ENCODE results near the gene ARG2. TPM values are rescaled to one million over a fixed set of nuclear protein-coding genes. Genes with fewer than 3 reads are reported as not detected.
A peak's percentile ranks its signal among the peaks of the same experiment; 100 is the strongest.

The ARG2 gene
- total RNA-seq = 1 to 10 TPM; 6.8 to 7.7 TPM

GRCh38 chr14:67619446-67620216 lies at the start of gene ARG2:
Gene ARG2 (plus strand): TSS chr14:67619920. CDS start chr14:67619978, 58 bp downstream.
- CTCF ChIA-PET = interaction anchor here (0.7 to 4.5 kb wide), 30 partner anchors 8 to 260 kb away, joined by 3 to 88 read pairs (median 5); partner anchors contain the start of genes ATP6V1D, EIF2S1, PIGH and RDH11
- H3K4me3 Mint-ChIP-seq = peak within 1 kb of the TSS; percentile 78
- H3K9me3 Mint-ChIP-seq = no peaks in the 10 kb centered on the region
- POLR2A ChIA-PET = interaction anchor here (0.8 to 3.0 kb wide), 10 partner anchors 20 to 84 kb away, joined by 3 to 17 read pairs (median 4); partner anchors contain the start of genes PIGH, RDH11 and VTI1B
- H3K27me3 Mint-ChIP-seq = peaks cover 17% of the 10 kb centered on the region
- DNase-seq = peak; percentile 96
- peaks cover 2% of the 10 kb centered on the region for H3K36me3 Mint-ChIP-seq (ENCODE audit: low read depth)
- H3K4me1 Mint-ChIP-seq = peaks cover 32% of the 10 kb centered on the region
- peak within 1 kb of the TSS; percentile 59 for H3K27ac Mint-ChIP-seq

GRCh38 chr14:67570453-67570852 lies 49.3 kb upstream of the ARG2 start:
- no peaks in the 10 kb centered on the region for H3K36me3 Mint-ChIP-seq (ENCODE audit: low read depth)
- no peaks in the 10 kb centered on the region for H3K9me3 Mint-ChIP-seq
- H3K4me3 Mint-ChIP-seq = no peak overlapping the region
- H3K27me3 Mint-ChIP-seq = no peaks in the 10 kb centered on the region
- no peak overlapping the region for H3K27ac Mint-ChIP-seq
- peaks cover 6% of the 10 kb centered on the region for H3K4me1 Mint-ChIP-seq
- DNase-seq = no peak
- POLR2A ChIA-PET = interaction anchor here (1.9 kb wide), 1 partner anchor 143 kb away, joined by 5 read pairs; no protein-coding TSS in a partner anchor
- CTCF ChIA-PET = interaction anchor here (0.9 to 4.8 kb wide), 13 partner anchors 8 to 150 kb away, joined by 3 to 137 read pairs (median 6); partner anchors contain the start of gene TMEM229B

GRCh38 chr14:67571275-67571990 lies 48.3 kb upstream of the ARG2 start:
- no peaks in the 10 kb centered on the region for H3K27me3 Mint-ChIP-seq
- H3K4me3 Mint-ChIP-seq = no peak overlapping the region
- H3K27ac Mint-ChIP-seq = no peak overlapping the region
- POLR2A ChIA-PET = interaction anchor here (0.8 to 1.9 kb wide), 8 partner anchors 9 to 146 kb away, joined by 3 to 5 read pairs (median 4); partner anchors contain the start of gene PIGH
- CTCF ChIA-PET = interaction anchor here (0.8 to 4.8 kb wide), 32 partner anchors 9 to 212 kb away, joined by 3 to 137 read pairs (median 4); partner anchors contain the start of genes ATP6V1D, PIGH, PLEK2 and TMEM229B
- no peaks in the 10 kb centered on the region for H3K9me3 Mint-ChIP-seq
- H3K36me3 Mint-ChIP-seq (ENCODE audit: low read depth) = no peaks in the 10 kb centered on the region
- peak; percentile 71 for DNase-seq
- H3K4me1 Mint-ChIP-seq = peaks cover 6% of the 10 kb centered on the region

- Mint-ChIP-seq H3K27me3 (no peaks in the 10 kb centered on the region), H3K27ac (no peak overlapping the region), H3K4me1 (peaks cover 6% of the 10 kb centered on the region), H3K9me3 (no peaks in the 10 kb centered on the region), H3K4me3 (no peak overlapping the region), H3K36me3 (ENCODE audit: low read depth) (no peaks in the 10 kb centered on the region)
- ChIA-PET CTCF (interaction anchor here (0.9 to 4.8 kb wide), 22 partner anchors 9 to 212 kb away, joined by 3 to 137 read pairs (median 5); partner anchors contain the start of genes ATP6V1D, PIGH and PLEK2), POLR2A (interaction anchor here (0.8 to 1.9 kb wide), 6 partner anchors 28 to 147 kb away, joined by 3 to 5 read pairs (median 4); partner anchors contain the start of gene PIGH)
- DNase-seq = no peak
Observed at GRCh38 chr14:67571991-67572323, 47.8 kb upstream of the ARG2 start.

GRCh38 chr14:67572608-67573007 lies 47.1 kb upstream of the ARG2 start:
- ChIA-PET POLR2A (interaction anchor here (0.8 to 1.5 kb wide), 2 partner anchors 85 to 148 kb away, joined by 3 to 4 read pairs; no protein-coding TSS in a partner anchor), CTCF (interaction anchor here (1.1 to 4.8 kb wide), 8 partner anchors 8 to 195 kb away, joined by 4 to 137 read pairs (median 15); no protein-coding TSS in a partner anchor)
- Mint-ChIP-seq H3K9me3 (no peaks in the 10 kb centered on the region), H3K4me1 (no peaks in the 10 kb centered on the region), H3K27ac (no peak overlapping the region), H3K4me3 (no peak overlapping the region), H3K27me3 (no peaks in the 10 kb centered on the region), H3K36me3 (ENCODE audit: low read depth) (no peaks in the 10 kb centered on the region)
- no peak for DNase-seq

- CTCF ChIA-PET = interaction anchor here (1.1 to 4.8 kb wide), 3 partner anchors 46 to 145 kb away, joined by 3 to 137 read pairs (median 42); no protein-coding TSS in a partner anchor
- Mint-ChIP-seq H3K9me3 (no peaks in the 10 kb centered on the region), H3K4me3 (no peak overlapping the region), H3K4me1 (no peaks in the 10 kb centered on the region), H3K36me3 (ENCODE audit: low read depth) (no peaks in the 10 kb centered on the region), H3K27ac (no peak overlapping the region), H3K27me3 (no peaks in the 10 kb centered on the region)
- POLR2A ChIA-PET = no interaction called here
- DNase-seq = no peak
Observed at GRCh38 chr14:67573228-67574010, 46.3 kb upstream of the ARG2 start.

GRCh38 chr14:67574156-67574555 lies 45.6 kb upstream of the ARG2 start:
- no peaks in the 10 kb centered on the region for H3K9me3 Mint-ChIP-seq
- no peak overlapping the region for H3K4me3 Mint-ChIP-seq

GRCh38 chr14:67574806-67575205 lies 44.9 kb upstream of the ARG2 start:
- DNase-seq = no peak
- H3K4me3 Mint-ChIP-seq = no peak overlapping the region
- no peaks in the 10 kb centered on the region for H3K27me3 Mint-ChIP-seq
- POLR2A ChIA-PET = no interaction called here
- no peaks in the 10 kb centered on the region for H3K9me3 Mint-ChIP-seq
- no peak overlapping the region for H3K27ac Mint-ChIP-seq
- H3K4me1 Mint-ChIP-seq = no peaks in the 10 kb centered on the region
- no peaks in the 10 kb centered on the region for H3K36me3 Mint-ChIP-seq (ENCODE audit: low read depth)
- CTCF ChIA-PET = interaction anchor here (0.7 to 1.1 kb wide), 3 partner anchors 87 to 148 kb away, joined by 3 read pairs; no protein-coding TSS in a partner anchor

More at GRCh38 chr14:67574156-67574555, 45.6 kb upstream of the ARG2 start:
- Mint-ChIP-seq H3K27ac (no peak overlapping the region), H3K4me1 (no peaks in the 10 kb centered on the region), H3K36me3 (ENCODE audit: low read depth) (no peaks in the 10 kb centered on the region), H3K27me3 (no peaks in the 10 kb centered on the region)
- ChIA-PET POLR2A (no interaction called here), CTCF (interaction anchor here (1.1 kb wide), 2 partner anchors 112 to 148 kb away, joined by 3 read pairs; no protein-coding TSS in a partner anchor)
- no peak for DNase-seq

- Mint-ChIP-seq H3K4me3 (no peak overlapping the region), H3K27me3 (no peaks in the 10 kb centered on the region), H3K36me3 (ENCODE audit: low read depth) (no peaks in the 10 kb centered on the region), H3K9me3 (no peaks in the 10 kb centered on the region), H3K27ac (no peak overlapping the region), H3K4me1 (no peaks in the 10 kb centered on the region)
- ChIA-PET POLR2A (no interaction called here), CTCF (interaction anchor here (0.5 to 1.1 kb wide), 2 partner anchors 128 to 1294 kb away, joined by 3 to 7 read pairs; no protein-coding TSS in a partner anchor)
- DNase-seq = no peak
Observed at GRCh38 chr14:67575684-67576083, 44.0 kb upstream of the ARG2 start.

GRCh38 chr14:67576216-67576955 lies 43.3 kb upstream of the ARG2 start:
- peaks cover 6% of the 10 kb centered on the region for H3K4me1 Mint-ChIP-seq
- H3K4me3 Mint-ChIP-seq = no peak overlapping the region
- no peak overlapping the region for H3K27ac Mint-ChIP-seq
- POLR2A ChIA-PET = no interaction called here
- CTCF ChIA-PET = interaction anchor here (0.5 to 1.1 kb wide), 2 partner anchors 128 to 1294 kb away, joined by 3 to 7 read pairs; no protein-coding TSS in a partner anchor
- H3K36me3 Mint-ChIP-seq (ENCODE audit: low read depth) = no peaks in the 10 kb centered on the region
- no peaks in the 10 kb centered on the region for H3K9me3 Mint-ChIP-seq
- DNase-seq = no peak
- no peaks in the 10 kb centered on the region for H3K27me3 Mint-ChIP-seq

- no peak for DNase-seq
- Mint-ChIP-seq H3K9me3 (no peaks in the 10 kb centered on the region), H3K27me3 (no peaks in the 10 kb centered on the region), H3K4me1 (peaks cover 12% of the 10 kb centered on the region), H3K27ac (no peak overlapping the region), H3K36me3 (ENCODE audit: low read depth) (no peaks in the 10 kb centered on the region), H3K4me3 (no peak overlapping the region)
- ChIA-PET CTCF (interaction anchor here (1.8 to 5.6 kb wide), 2 partner anchors 127 to 150 kb away, joined by 4 to 25 read pairs; no protein-coding TSS in a partner anchor), POLR2A (no interaction called here)
Observed at GRCh38 chr14:67577181-67577808, 42.4 kb upstream of the ARG2 start.
